Stimulated activated CD8-positive, alpha-beta memory T cell treated with anti-CD3 and anti-CD28 coated beads, Interleukin-15, amount 100 ng/mL, for 24 hours (primary cell): ENCODE results near the gene CDK4.

Experiments
- DNase-seq: peaks from one replicate; pipeline ENCODE4 v3.0.0-alpha.2; 2020; ENCODE audit warnings: low read depth

CDK4 gene

DNA sequence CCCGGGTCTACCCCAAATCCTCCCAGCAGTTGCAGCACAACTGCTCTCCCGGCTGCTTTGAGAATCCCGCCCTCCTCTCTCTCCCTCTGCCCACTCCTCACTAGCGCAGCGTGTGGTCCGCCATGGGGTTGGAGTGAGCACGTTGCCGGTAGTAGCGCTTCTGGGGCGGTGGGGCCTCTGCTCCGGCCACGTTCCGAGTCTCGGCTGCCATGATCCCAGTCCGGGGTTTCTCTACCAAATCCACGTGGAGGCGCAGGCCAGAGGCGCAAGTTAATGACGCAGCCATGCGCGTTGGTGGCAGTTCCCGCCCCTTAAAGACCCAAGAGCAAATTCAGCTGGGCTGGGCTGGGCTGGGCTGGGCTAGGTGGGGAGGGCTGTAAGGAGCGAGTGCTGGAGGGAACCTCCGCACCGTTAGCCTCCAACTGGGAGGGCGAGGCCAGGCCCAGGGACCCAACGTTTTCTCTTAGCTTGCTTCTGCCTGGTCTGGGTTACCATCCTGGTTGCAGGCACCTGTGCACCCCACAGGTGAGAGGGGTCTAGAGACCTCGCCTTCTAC lies 19.8 kb upstream of the CDK4 start, which contains the start of gene METTL1:
METTL1 (minus strand) TSS at position 233 of the 556 bp plus-strand sequence; CDS start at position 211, 22 bp downstream.
- DNase-seq = peak; percentile 77

DNA sequence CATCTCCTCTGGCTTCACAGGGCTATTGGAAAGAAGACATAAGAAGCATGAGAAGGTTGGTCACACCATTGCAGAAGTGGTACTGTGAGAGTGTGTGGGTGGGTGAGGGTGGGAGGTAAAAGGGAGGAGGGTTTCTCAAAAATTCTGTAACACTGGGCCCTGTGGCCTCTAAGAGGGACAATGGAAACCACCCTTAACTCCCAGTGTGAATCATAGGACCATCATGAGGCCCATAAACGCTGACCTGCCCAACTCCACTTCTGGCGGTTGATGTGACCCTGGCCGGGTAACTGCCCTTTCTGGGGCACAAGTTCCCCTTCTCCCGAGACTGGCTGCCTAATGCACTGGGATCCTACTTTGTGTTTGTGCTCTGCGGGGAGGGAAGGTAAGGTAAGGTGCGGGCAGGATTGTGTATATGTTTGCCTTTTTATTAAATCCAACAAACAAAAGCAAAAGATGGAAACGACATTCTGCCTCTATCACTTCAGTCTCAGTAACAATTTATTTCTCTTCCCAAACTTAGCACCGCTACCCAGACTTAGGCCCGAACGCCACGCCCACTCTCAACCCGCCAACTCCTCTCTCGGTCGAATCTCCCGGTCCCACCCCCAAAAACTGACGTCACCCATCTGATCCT lies 19.2 kb upstream of the CDK4 start:
- DNase-seq = no peak

DNA sequence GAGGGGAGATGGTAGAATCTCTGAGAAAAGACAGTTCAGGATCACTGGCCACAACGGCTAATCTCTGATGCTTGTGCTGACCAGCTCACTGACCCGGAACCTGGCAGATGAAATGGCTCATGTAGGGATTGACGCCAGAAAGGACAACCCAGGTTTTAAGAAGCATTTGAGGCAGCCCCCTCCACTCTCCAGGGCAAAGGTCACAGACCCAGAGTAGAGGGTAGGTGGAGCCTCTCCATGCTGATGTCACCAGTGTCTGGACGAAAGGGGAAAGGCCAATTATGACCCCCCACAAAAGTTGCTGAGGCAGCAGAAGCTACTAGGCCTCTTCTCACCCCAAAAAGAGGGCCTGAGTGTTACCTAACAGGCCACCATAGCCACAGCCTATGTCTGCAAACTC lies 18.6 kb upstream of the CDK4 start:
- no peak for DNase-seq

DNA sequence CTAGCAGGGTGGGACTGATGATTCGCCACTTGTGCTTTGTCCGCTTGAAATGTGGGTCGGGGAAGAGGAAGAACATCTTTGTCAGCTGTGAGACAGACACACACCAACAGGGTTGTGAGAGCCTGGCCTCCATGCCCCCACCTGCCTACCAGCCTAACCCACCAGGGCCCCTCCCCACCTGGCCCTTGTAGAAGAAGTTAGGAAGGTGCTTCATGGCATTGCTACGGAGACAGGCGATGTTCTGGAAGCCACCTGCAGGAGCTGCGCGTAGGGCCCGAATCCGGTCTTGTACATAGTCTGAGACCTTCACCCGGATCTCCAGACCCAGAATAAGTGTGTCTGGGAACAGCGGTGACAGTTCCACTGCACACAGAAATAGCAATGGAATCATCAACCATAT lies 17.5 kb upstream of the CDK4 start:
- no peak for DNase-seq

DNA sequence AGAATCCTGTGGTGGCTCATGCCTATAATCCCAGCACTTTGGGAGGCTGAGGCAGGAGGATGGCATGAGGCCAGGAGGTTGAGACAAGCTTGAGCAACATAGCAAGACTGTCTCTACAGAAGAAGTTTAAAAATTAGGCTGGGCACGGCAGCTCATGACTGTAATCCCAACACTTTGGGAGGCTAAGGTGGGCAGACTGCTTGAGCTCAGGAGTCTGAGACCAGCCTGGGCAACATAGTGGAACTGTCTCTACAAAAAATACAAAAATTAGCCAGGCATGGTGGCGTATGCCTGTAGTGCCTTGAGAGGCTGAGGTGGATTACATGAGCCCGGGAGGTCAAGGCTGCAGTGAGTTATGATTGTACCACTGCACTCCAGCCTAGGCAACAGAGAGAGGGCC lies 15.8 kb upstream of the CDK4 start:
- DNase-seq = no peak

DNA sequence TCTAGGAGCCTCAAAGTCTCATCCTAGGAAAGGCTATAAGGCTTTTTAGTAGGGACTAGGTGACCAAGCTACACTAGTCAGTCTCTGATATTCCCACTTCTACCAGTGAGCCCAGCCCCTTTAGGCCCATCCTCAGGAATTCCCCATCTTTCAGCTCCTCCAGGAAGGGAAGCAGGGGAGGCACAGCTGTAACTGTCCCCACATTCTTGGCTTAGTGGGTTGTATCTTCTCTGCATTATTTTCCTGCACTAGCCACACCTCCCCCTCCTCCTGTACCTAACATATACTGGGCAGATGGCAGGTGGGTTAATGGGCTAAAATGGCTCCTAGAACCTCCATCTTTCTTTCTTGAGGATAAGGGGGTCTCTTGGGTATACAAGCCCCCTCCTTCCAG lies 15.2 kb upstream of the CDK4 start:
- no peak for DNase-seq

DNA sequence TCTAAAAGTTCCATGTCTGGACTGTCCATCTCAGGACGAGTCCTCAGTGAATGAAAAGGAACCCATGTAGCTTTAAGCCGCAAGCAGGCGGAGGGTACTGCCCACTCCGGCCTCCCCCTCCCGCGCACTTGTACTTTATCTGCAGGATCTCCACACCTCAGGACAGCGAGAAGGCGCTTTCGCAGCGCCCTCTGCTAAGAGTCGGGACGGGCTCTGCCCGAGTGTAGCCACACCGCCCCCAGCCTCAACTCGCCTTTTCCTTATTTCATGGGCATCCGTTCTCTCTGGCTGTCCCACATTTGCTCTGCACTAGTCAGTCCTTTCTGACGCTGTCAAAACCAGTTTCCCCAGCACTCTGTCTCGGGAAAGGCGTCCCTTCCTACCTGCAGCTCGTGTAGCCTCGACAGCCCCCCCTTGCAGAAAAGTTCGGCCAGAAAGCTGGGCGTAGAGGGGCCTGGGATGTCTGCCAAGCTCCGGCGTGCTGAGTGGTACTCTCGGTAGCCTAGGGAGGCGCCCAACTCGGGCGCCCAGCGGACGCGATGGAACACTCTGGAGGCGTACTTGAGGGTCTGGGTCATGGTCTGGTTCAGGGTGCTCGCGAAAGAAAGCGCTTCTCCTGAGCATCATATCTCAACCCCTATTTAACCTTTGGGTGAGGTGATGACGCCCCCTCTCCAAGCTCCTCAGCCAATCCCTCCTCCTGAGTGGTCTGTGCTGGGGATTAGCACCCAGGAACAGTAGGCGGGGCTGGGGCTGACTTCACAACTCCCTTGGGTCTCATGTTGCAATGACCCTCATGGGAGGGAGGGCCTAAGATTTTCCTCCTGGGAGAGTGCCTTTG lies 14.6 kb upstream of the CDK4 start, which contains the start of gene CYP27B1:
CYP27B1 (minus strand) TSS at position 615 of the 841 bp plus-strand sequence; CDS start at position 578, 37 bp downstream.
- DNase-seq = no peak

DNA sequence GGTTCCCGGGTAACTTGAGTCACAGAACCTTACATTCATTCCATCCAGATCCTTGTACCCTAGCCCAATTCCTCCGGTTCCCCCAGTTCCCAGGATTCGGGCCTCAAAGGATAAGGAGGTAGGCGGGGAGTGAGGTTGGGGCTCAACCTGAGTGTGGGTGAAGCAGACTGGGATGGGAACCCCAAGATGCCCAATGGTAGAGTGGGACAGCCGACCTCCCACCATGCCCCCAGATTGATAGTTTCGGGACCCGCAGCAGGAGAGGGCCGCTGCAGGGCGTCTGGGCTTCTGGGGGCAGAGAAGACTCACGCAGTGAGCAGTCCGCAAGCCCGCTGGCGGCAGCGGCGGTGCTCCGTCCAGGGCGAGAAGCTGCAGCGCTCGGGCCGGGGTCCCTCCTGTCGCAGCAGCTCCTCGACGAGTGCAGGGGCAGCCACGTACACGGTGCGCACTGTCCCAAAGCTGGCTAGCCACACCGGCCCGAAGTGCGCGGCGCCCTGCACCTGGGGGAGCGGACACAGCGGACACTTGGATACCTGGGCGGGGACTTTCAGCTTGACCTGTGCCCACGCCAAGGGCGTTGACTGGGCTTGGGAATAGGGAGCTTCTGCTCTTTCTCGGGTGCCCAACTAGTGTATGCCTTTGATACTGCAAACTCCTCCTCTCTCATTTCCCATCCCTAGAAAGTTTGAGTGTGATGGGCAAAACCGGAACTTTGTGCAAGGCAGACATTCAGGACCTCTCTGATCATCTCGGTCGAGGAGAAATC lies 13.8 kb upstream of the CDK4 start:
- no peak for DNase-seq

DNA sequence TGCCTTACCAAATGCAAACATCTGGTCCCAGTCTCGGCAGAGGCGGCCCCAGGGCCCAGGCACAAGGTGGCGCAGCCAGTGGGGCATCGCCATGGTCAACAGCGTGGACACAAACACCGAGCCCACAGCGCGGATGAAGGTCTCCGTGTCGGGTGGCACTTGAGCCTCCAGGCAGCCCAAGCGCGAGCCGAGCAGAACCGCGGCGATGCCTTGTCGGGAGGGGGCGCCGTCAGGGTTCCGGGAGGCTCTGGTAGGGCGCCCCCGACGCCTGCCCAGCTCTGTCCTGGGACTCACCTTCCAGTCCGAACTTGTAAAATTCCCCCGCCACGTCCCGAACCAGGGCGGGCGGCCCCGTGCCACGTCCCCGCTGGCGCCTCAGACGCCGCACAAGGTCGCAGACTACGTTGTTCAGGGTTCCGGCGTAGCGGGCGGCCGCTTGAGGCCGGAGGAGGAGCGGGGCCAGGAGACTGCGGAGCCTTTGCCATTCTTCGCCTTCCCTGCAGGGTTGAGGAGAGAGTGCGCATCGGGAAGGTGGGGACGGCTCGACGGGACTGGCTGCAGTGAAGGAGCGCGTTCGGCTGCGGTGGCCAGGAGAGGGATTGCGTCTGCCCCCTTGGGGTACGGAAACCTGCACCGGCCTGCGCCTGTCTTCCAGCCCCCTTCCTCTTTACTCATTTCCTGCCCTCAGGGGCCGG lies 13.0 kb upstream of the CDK4 start:
- DNase-seq = no peak

DNA sequence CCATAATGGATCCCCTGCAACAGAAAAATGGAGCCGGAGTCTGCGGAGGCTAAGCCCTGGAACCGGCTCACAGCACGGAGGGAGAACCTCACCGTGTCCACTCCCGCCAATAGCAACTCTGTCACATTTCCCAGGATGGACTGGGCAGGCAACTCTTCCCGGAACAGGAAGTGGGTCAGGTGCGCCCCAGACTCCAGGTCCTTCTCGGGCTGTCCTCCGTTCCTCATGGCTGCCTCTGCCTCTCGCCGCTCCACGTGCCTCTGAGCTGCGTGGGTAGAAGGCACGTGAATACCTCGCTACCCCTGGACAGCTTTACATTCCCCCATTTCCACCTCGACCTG lies 12.5 kb upstream of the CDK4 start:
- DNase-seq = no peak

DNA sequence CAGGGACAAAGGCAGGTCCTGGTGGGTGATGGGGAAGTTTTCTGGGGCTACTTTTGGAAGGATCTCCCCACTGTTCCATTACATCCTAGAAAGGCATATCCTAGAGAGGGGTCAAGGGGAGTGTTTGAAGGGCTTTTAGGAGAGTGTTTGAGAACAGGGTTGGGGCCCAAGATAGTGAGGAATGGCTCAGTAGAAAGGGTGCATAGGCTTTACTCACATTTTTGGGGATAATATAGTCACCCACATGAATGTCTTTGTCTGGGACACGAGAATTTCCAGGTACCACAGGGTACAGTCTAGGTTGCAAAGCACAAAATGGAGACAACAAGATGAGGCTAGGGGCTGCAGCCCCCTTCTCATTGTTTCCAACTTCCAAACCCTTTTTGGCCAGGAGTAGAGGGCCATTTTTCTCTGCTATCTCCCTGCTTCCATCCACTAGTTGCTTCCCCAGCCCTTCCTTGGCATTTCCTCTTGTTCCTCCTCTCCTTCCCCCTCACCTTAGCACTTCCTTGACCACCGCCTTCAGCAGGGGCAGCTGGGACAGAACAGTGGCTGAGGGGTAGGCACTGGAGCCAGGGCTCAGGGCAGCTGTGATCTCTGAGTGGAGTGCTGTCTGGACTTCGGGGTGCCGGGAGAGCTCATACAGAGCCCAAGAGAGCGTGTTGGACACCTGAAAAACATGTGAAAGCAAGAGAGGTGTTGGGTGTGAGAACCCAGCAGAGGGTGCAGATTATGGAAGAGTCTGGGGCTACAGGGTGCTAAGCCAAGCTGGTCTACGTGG lies 12.0 kb upstream of the CDK4 start:
- DNase-seq = no peak

DNA sequence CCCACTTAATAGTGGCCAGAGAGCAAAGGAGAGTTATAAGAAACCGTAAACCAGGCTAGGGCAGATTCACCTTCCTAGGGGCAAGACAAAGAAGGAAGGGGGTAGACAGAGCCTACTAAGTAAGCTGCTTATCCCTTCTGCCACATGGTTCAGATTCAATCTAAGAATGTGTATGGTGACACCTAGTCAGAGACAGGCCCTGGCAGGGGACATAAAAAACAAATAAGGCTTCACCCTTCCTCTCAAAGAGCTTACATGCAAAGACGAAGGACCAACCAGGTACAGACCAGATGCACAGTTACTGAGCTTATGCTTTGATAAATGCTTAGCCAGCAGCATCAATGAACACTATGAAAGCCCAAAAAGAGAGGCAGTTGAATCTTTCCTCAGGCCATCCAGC lies 10.4 kb upstream of the CDK4 start:
- DNase-seq = no peak

DNA sequence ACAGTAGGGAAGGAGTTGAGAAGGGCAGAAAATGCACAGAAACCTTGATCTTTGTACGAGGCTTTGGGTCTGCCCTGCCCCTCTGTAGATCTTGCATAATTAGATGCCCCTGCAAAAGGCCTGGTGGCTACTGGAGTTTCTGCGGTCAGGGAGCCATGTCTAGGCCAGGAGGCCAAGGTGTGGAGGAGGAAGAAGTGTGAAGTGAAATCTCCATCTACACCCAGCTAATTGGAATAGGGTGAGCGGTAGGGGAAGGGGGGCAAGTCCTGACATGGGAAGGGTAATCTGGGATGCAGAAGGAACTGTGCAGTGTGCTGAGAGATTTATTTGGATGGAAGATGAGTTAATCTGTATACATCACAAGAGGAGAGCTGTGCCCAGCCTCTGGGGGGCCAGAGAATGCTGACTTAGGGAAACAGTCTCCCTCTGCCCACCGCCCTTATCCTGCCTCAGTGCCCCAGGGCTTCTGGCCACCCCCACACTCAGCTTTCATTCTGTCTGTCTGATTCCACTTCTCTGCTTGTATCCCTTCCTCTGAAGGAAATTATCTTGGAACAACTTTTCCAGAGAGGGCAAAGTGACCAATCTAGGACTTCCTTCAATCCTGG lies 9.4 kb upstream of the CDK4 start:
- no peak for DNase-seq

DNA sequence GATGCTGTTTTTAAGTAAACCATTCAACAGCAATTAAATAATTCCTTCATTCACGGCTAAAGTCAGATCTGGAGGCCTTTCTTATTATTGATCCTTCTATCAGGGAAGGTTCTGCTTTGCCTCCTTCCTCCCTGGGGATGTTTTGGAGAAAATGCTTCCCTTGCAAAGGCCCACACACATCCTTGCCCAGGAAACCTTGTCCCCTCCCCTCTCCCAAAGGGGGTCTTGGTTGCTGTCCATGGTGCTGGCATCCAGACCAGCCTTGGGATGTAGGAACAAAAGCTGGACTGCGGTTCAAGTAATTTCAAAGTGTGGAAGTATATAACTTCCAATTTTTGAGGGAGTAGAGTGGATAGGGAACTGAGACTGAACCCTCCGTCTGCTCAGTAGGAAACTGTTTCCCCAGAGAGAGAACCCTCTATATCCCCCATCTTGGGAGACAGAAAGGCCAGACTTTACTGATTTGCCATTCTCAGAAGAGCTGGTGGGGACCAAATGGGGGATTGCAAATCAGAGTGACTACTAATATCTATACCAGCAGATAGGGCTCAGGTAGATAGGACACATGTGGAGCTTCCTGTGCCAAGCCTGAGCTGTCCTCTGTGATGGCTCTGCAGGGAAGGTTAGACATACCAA lies 8.4 kb upstream of the CDK4 start:
- DNase-seq = no peak

DNA sequence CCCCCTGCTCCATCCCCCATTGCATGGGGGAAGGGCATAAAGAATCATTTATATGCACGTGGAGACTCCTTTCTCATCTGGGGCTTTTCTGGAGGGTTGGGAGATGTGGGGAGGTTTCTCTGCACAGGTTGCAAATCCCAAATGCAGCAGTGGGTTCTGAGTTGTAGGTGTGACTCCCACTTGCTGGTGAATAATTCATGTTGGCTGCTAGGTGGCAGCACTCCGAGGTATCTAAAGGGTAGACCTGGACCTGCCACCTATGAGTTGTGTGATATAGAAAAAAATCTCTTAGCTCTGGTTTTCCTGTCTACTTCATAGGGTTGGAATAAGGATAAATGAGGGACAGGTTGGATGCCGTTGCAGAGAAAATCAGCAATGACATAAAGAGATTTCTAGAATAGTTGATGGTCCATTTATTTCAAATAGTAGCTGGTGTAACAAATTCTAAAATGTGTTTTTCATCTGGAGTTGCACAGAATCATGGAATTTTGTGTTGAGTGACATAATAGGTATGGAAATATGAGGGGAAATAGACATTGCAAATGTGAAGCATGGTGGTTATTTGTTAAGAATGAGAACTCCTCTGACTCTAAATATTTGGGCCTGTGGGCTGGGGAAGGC lies 7.4 kb upstream of the CDK4 start:
- no peak for DNase-seq

DNA sequence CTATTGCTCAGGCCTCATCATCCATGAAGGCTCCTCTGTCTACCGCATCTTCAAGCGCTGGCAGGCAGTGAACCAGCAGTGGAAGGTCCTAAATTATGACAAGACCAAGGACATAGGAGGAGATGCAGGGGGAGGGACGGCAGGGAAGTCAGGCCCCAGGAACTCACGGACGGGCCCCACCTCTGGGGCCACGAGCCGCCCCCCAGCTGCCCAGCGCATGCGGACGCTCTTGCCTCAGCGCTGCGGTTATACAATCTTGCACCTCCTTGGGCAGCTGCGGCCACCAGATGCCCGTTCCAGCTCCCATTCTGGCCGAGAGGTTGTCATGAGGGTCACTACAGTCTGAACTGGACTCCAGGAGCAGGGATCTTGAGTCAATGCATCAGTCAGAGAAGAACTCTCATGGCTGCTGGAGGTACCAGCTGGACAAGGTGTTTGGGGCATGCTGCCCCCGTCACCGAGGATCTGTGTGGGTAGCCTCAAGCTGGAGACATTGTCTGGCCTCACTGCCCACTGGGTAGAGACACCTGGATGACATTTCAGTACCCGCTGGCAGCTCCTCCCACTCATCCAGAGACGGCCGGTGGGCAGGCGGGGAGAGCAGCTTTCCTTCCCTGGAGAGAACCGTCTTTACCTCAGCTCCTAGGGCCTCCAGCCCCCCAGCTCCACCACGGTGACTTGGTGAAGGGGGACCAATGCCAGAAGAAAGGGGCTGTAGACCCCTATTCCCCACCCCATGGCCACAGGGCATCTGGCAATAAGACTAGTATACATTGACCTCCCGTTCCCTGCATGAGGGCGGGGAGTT lies 6.6 kb upstream of the CDK4 start:
- DNase-seq = no peak

DNA sequence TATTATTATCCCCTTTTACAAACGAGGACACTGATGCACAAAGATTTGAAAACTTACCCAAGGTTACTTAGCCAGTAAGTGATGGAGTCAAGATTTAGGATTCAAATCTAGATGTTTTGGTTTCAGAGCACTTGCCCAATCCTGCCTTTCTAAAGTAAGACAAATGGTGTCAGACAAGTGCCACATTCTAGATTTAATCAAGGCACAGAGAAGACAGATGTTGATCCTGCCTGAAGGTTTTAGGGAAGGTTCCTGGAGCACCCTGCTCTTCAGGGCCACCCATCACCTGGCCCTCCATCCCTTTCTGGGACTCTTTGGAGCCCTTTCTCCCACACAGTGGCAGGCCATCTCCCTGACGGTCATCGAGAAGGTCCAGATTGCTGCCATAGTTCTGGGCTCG lies 5.7 kb upstream of the CDK4 start:
- DNase-seq = no peak

DNA sequence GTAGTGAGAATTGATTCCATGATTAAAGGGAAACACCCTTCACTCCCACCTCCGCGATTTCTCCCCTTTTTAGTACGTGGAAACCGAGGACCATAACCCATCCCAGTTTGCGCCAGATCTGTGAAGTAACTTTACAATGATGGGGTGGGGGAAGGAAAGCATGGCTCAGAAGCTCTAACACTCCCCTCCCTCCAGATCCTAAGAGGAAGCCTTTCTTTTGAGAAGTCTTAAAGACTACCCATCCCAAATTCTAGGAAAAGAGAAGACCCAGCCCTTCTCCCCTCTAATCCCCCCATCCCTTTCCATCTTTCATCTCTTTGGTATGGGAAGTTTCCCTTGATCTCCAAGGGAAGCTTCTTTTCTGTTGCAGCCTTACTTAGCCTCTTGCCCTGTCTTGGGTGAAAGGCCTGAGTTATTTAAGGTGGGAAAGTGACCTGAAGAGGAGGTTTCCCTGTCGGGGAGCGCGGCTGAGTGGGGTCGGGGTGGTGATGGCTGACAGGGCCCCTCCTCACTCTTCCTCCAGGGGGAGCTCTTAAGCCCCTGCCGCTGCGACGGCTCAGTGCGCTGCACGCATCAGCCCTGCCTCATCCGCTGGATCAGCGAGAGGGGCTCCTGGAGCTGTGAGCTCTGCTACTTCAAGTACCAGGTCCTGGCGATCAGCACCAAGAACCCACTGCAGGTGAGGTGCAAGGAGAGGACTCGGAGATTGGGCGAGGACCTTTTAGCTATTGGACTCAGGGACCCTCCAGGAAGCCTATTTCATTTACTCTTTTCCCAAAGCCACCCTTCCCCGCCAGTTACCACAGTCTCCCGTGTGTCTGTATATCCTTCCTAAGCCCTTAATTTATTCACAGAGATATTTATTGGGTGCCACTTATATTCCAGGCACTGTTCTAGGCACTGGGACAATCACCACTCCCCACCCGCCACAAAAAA lies 4.6 kb upstream of the CDK4 start:
- DNase-seq = no peak
